ENCODE results near the gene DPP3. TPM values are rescaled to one million over a fixed set of nuclear protein-coding genes. Genes with fewer than 3 reads are reported as not detected.
"Not testable (repeated sequence)": the region's sequence is repeated elsewhere in the genome, so short reads cannot be mapped to it uniquely, and the experiment has no call there.

Gene DPP3
- total RNA-seq, 1 donor, result 35.8 TPM

DNA sequence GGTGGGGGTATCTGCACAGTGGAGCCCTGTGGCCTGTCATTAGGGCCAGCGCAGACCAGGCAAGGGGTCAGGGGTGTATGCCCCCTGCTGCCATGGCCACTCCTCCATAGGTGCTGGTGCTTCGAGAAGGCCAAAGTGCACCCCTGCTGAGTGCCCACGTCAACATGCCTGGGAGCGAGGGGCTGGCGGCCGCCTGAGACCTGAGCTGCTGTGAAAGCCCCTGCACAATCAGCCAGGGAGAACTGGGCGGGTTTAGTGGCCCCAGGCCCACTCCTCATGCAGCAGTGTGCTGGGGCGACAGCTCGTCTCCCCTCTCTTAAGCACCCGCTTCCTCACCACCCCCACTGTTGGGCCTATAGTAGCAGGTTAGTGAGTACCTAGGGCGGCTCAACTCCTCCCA, 51.6 kb downstream of the DPP3 start:
- Histone ChIP-seq H3K27ac (ENCODE audit: low read depth, low read length) (no peak overlapping the region), H2AFZ (ENCODE audit: low read length) (no peak overlapping the region), H3K36me3 (ENCODE audit: insufficient read depth, low read length) (peaks cover 7% of the 10 kb centered on the region), H3K27me3 (ENCODE audit: insufficient read depth, low read length) (no peaks in the 10 kb centered on the region), H4K20me1 (ENCODE audit: insufficient read depth, low read length) (no peaks in the 10 kb centered on the region), H3K4me1 (ENCODE audit: insufficient read depth, low read length) (no peaks in the 10 kb centered on the region), H3K79me2 (ENCODE audit: insufficient read depth, low read length) (no peaks in the 10 kb centered on the region), H3K4me2 (ENCODE audit: insufficient read depth, low read length) (no peak overlapping the region), H3K4me3 (ENCODE audit: insufficient read depth, low read length) (no peak overlapping the region), H3K9me3 (ENCODE audit: low read depth, low read length) (no peaks in the 10 kb centered on the region)
- TF ChIP-seq, protein P1, sequence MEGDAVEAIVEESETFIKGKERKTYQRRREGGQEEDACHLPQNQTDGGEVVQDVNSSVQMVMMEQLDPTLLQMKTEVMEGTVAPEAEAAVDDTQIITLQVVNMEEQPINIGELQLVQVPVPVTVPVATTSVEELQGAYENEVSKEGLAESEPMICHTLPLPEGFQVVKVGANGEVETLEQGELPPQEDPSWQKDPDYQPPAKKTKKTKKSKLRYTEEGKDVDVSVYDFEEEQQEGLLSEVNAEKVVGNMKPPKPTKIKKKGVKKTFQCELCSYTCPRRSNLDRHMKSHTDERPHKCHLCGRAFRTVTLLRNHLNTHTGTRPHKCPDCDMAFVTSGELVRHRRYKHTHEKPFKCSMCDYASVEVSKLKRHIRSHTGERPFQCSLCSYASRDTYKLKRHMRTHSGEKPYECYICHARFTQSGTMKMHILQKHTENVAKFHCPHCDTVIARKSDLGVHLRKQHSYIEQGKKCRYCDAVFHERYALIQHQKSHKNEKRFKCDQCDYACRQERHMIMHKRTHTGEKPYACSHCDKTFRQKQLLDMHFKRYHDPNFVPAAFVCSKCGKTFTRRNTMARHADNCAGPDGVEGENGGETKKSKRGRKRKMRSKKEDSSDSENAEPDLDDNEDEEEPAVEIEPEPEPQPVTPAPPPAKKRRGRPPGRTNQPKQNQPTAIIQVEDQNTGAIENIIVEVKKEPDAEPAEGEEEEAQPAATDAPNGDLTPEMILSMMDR (IDR thresholded peaks at IDR 0.05; ENCODE audit: extremely low read depth, low read depth, low read length), result no peak
- DNase-seq (ENCODE audit: insufficient read length, low spot score, missing footprints), result peak; percentile 54

DNA sequence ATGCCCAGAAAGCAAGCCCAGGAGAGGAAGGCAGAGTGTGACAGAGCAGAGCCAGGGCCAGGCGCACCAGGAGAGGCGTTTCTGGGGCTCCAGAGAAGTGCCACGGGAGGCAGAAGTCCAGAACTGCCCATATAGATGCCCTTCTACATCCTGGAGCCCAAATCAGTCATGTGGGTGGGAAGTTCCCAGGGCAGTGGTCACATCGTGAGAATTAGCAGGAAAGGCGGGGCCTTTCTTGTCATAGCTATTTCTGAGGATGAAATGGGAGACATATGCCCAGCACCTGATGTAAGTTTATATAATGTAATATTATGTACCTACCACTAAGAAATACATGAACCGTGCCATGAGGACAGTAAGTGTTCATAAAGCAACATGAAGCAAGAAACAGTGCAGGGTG, 52.5 kb downstream of the DPP3 start:
- Histone ChIP-seq H3K36me3 (ENCODE audit: insufficient read depth, low read length) (peaks cover 7% of the 10 kb centered on the region), H2AFZ (ENCODE audit: low read length) (no peak overlapping the region), H3K4me3 (ENCODE audit: insufficient read depth, low read length) (no peak overlapping the region), H3K4me2 (ENCODE audit: insufficient read depth, low read length) (no peak overlapping the region), H3K9me3 (ENCODE audit: low read depth, low read length) (no peaks in the 10 kb centered on the region), H3K27me3 (ENCODE audit: insufficient read depth, low read length) (no peaks in the 10 kb centered on the region), H3K4me1 (ENCODE audit: insufficient read depth, low read length) (no peaks in the 10 kb centered on the region), H4K20me1 (ENCODE audit: insufficient read depth, low read length) (no peaks in the 10 kb centered on the region), H3K79me2 (ENCODE audit: insufficient read depth, low read length) (no peaks in the 10 kb centered on the region), H3K27ac (ENCODE audit: low read depth, low read length) (no peak overlapping the region)
- TF ChIP-seq, protein P1 (IDR thresholded peaks at IDR 0.05; ENCODE audit: extremely low read depth, low read depth, low read length), result no peak
- DNase-seq (ENCODE audit: insufficient read length, low spot score, missing footprints), result no peak

DNA sequence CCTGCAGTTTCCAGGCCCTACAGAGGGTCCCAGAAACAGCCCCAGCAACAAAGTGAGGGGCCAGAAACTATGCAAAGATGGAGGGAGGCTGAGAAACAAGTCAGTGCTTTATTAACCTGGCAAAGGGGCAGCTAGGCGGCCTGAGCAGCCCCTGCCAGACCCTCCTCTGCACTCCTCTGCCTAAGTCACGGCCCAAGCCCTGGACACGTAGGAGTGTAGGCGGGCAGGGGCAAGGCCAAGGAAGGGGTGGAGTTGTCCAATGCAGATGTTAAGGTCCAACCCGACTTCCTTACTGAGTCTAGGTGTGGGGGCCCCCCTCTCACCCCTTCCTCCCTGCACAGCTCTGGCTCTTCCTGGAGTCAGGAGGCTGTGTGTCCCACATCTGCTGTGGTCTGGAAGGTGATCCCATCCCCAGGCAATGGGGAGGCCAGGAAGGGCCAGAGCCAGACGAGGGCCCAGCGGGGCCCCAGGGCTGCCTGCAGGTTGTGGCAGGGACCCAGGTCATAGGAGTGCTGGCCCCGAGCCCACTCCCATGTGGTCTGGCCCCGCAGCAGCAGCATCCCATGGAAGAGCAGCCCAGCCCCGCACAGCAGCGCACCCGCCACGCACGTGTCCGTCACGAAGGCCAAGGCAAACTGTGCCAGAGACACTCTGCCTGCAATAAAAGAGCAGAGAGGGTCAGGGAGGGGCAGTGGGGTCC, 59.1 kb downstream of the DPP3 start:
- H3K27ac ChIP-seq (ENCODE audit: low read depth, low read length), result no peak overlapping the region
- no peaks in the 10 kb centered on the region for H3K9me3 ChIP-seq (ENCODE audit: low read depth, low read length)
- H4K20me1 ChIP-seq (ENCODE audit: insufficient read depth, low read length), result peaks cover 5% of the 10 kb centered on the region
- TF ChIP-seq, protein P1 (IDR thresholded peaks at IDR 0.05; ENCODE audit: extremely low read depth, low read depth, low read length), result no peak
- H3K36me3 ChIP-seq (ENCODE audit: insufficient read depth, low read length), result peaks cover 23% of the 10 kb centered on the region
- H3K27me3 ChIP-seq (ENCODE audit: insufficient read depth, low read length), result no peaks in the 10 kb centered on the region
- H3K4me3 ChIP-seq (ENCODE audit: insufficient read depth, low read length), result no peak overlapping the region
- peak; percentile 10 for DNase-seq (ENCODE audit: insufficient read length, low spot score, missing footprints)
- peaks cover 3% of the 10 kb centered on the region for H3K79me2 ChIP-seq (ENCODE audit: insufficient read depth, low read length)
- H3K4me1 ChIP-seq (ENCODE audit: insufficient read depth, low read length), result peaks cover 12% of the 10 kb centered on the region
- no peak overlapping the region for H2AFZ ChIP-seq (ENCODE audit: low read length)
- H3K4me2 ChIP-seq (ENCODE audit: insufficient read depth, low read length), result no peak overlapping the region

DNA sequence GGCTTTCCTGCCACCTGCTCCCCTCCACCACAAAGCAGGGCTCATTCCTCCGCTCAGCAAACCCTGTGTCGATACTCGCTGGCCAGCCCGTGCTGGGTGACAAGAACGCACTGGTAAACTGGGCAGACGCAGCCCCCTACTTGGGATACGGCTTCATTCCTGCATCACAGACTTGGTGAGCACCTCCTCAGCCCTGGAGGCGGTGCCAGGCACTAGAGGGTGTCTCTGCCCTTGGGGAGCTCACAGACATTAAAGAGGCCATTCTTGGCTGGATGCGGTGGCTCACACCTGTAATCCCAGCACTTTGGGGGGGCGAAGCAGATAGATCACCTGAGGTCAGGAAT, 59.6 kb downstream of the DPP3 start:
- peak; percentile 30 for DNase-seq (ENCODE audit: insufficient read length, low spot score, missing footprints)
- Histone ChIP-seq H3K36me3 (ENCODE audit: insufficient read depth, low read length) (peaks cover 23% of the 10 kb centered on the region), H2AFZ (ENCODE audit: low read length) (no peak overlapping the region), H4K20me1 (ENCODE audit: insufficient read depth, low read length) (peaks cover 5% of the 10 kb centered on the region), H3K4me1 (ENCODE audit: insufficient read depth, low read length) (peaks cover 14% of the 10 kb centered on the region), H3K79me2 (ENCODE audit: insufficient read depth, low read length) (peaks cover 4% of the 10 kb centered on the region), H3K4me3 (ENCODE audit: insufficient read depth, low read length) (no peak overlapping the region), H3K27ac (ENCODE audit: low read depth, low read length) (no peak overlapping the region), H3K9me3 (ENCODE audit: low read depth, low read length) (no peaks in the 10 kb centered on the region), H3K4me2 (ENCODE audit: insufficient read depth, low read length) (no peak overlapping the region), H3K27me3 (ENCODE audit: insufficient read depth, low read length) (no peaks in the 10 kb centered on the region)
- TF ChIP-seq, protein P1 (IDR thresholded peaks at IDR 0.05; ENCODE audit: extremely low read depth, low read depth, low read length), result no peak

DNA sequence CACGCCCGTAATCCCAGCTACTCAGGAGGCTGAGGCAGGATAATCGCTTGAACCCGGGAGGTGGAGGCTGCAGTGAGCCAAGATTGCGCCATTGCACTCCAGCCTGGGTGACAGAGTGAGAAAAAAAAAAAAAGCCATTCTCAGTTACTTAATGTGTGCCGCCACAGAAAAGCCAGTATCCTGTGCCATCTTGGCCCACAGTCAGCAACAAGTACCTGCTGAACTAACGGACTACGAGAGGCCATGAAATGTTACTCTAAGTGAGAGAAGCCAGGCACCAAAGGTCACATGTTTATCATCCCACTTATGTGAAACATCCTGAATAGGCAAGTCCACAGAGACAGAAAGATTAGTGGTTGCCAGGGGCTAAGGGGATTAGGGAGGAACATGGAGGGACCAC, 60.4 kb downstream of the DPP3 start:
- H3K79me2 ChIP-seq (ENCODE audit: insufficient read depth, low read length), result not testable (repeated sequence)

More for the DNA sequence above, 60.4 kb downstream of the DPP3 start:
- not testable (repeated sequence) for DNase-seq (ENCODE audit: insufficient read length, low spot score, missing footprints); H3K4me2 ChIP-seq (ENCODE audit: insufficient read depth, low read length); H2AFZ ChIP-seq (ENCODE audit: low read length); H3K27ac ChIP-seq (ENCODE audit: low read depth, low read length); H3K9me3 ChIP-seq (ENCODE audit: low read depth, low read length); H3K4me3 ChIP-seq (ENCODE audit: insufficient read depth, low read length); H3K27me3 ChIP-seq (ENCODE audit: insufficient read depth, low read length); H4K20me1 ChIP-seq (ENCODE audit: insufficient read depth, low read length)
- H3K4me1 ChIP-seq (ENCODE audit: insufficient read depth, low read length), result peaks cover 17% of the 10 kb centered on the region
- peaks cover 20% of the 10 kb centered on the region for H3K36me3 ChIP-seq (ENCODE audit: insufficient read depth, low read length)
